ENCODE data around the gene TIAM1.

The TIAM1 gene

GRCh38 chr21:31305888-31306287 is 38.2 kb downstream of the TIAM1 start:
- Histone ChIP-seq H3K18ac (ENCODE audit: low read length) (no peak overlapping the region), H3K79me2 (ENCODE audit: control insufficient read depth, insufficient read depth, low read length, poor library complexity) (no peaks in the 10 kb centered on the region), H2BK120ac (ENCODE audit: insufficient read depth, low read length, poor library complexity) (no peak overlapping the region), H3K9me3 (ENCODE audit: insufficient read depth, low read depth, low read length) (no peaks in the 10 kb centered on the region), H4K8ac (ENCODE audit: low read depth, low read length) (no peak overlapping the region), H2BK5ac (ENCODE audit: low read depth, low read length, poor library complexity) (no peak overlapping the region), H4K91ac (ENCODE audit: low read depth, low read length) (no peak overlapping the region), H3K23ac (ENCODE audit: low read length) (no peak overlapping the region), H3K4me1 (ENCODE audit: control insufficient read depth in 1 of 2, insufficient read depth in 2 of 2, low read length in 2 of 2) (no peaks in the 10 kb centered on the region), H3K36me3 (ENCODE audit: control insufficient read depth in 1 of 2, insufficient read depth in 2 of 2, low read length in 2 of 2) (no peaks in the 10 kb centered on the region), H3K4me3 (ENCODE audit: low read depth, low read length) (no peak overlapping the region), H3K27me3 (ENCODE audit: insufficient read depth, low read length) (no peaks in the 10 kb centered on the region), H3K14ac (ENCODE audit: low read length) (no peak overlapping the region), H2BK12ac (ENCODE audit: low read length) (no peak overlapping the region), H3K4ac (ENCODE audit: low read depth, low read length) (no peak overlapping the region), H3K27ac (ENCODE audit: low read depth, low read length) (no peak overlapping the region), H3K9ac (ENCODE audit: low read length) (no peak overlapping the region), H4K12ac (ENCODE audit: low read depth, low read length) (no peak overlapping the region), H2AK5ac (ENCODE audit: low read length) (no peak overlapping the region), H2AFZ (ENCODE audit: insufficient read depth, low read length, poor library complexity) (no peak overlapping the region), H3K79me1 (ENCODE audit: low read length) (no peaks in the 10 kb centered on the region), H3K4me2 (ENCODE audit: low read length) (no peak overlapping the region)
- WGBS (ENCODE audit: extremely low coverage, insufficient coverage, insufficient read length): no CpG with 5 or more reads among the region's 4 CpGs
- no peak for DNase-seq

DNA sequence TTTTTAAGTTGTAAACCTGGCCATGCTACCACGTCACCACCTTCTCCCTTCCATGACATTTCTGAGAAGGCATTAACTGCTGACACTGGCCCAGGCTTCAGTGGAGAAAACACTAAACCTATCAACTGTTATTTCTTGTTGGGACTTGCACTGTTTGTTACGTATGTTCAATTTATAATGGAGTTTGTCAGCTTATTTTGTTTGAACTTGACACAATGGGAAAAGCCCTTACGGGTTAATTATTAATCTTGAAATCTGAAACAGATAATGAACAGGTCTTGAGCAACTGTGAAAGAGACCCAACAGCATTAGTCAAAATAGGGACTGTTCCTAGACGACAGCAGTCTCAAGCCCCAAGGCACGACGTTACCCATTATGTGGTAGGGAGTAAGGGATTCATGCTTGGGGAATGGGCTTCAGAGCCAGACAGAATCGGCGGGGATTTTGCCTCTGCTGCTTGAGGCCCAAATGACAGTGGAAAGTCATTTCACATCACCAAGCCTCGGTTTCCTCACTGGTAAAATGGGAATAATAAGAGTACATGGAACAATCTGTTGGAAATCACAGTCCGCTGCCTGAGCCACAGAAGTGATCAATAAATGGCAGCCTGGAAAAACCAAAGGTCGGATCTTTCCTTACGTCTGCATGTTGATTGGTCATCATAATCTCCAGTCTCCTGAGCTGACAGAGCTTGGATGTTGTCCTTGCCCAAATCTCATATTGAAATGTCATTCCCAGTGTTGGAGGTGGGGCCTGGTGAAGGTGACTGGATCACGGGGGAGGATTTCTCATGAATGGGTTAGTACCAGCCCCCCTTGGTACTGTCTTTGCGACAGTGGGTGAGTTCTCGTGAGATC is 44.5 kb downstream of the TIAM1 start:
- H2AFZ ChIP-seq (ENCODE audit: insufficient read depth, low read length, poor library complexity): no peak overlapping the region
- H3K4me3 ChIP-seq (ENCODE audit: low read depth, low read length): no peak overlapping the region
- no peak overlapping the region for H4K91ac ChIP-seq (ENCODE audit: low read depth, low read length)
- no peaks in the 10 kb centered on the region for H3K36me3 ChIP-seq (ENCODE audit: control insufficient read depth in 1 of 2, insufficient read depth in 2 of 2, low read length in 2 of 2)
- no peak overlapping the region for H3K4ac ChIP-seq (ENCODE audit: low read depth, low read length)
- H3K9me3 ChIP-seq (ENCODE audit: insufficient read depth, low read depth, low read length): no peaks in the 10 kb centered on the region
- no peak overlapping the region for H3K23ac ChIP-seq (ENCODE audit: low read length)
- no peak overlapping the region for H2BK5ac ChIP-seq (ENCODE audit: low read depth, low read length, poor library complexity)
- no peaks in the 10 kb centered on the region for H3K79me1 ChIP-seq (ENCODE audit: low read length)
- H3K14ac ChIP-seq (ENCODE audit: low read length): no peak overlapping the region
- H3K79me2 ChIP-seq (ENCODE audit: control insufficient read depth, insufficient read depth, low read length, poor library complexity): no peaks in the 10 kb centered on the region
- WGBS (ENCODE audit: extremely low coverage, insufficient coverage, insufficient read length): no CpG with 5 or more reads among the region's 15 CpGs
- no peak overlapping the region for H2BK12ac ChIP-seq (ENCODE audit: low read length)
- H2BK120ac ChIP-seq (ENCODE audit: insufficient read depth, low read length, poor library complexity): no peak overlapping the region
- H4K8ac ChIP-seq (ENCODE audit: low read depth, low read length): no peak overlapping the region
- H4K12ac ChIP-seq (ENCODE audit: low read depth, low read length): no peak overlapping the region
- peaks cover 0 to 6% of the 10 kb centered on the region in 2 experiments for H3K4me1 ChIP-seq (ENCODE audit: control insufficient read depth in 1 of 2, insufficient read depth in 2 of 2, low read length in 2 of 2)
- H3K4me2 ChIP-seq (ENCODE audit: low read length): no peak overlapping the region
- no peak overlapping the region for H3K18ac ChIP-seq (ENCODE audit: low read length)
- H3K27ac ChIP-seq (ENCODE audit: low read depth, low read length): no peak overlapping the region
- H2AK5ac ChIP-seq (ENCODE audit: low read length): no peak overlapping the region
- H3K9ac ChIP-seq (ENCODE audit: low read length): no peak overlapping the region
- no peaks in the 10 kb centered on the region for H3K27me3 ChIP-seq (ENCODE audit: insufficient read depth, low read length)
- no peak for DNase-seq

DNA sequence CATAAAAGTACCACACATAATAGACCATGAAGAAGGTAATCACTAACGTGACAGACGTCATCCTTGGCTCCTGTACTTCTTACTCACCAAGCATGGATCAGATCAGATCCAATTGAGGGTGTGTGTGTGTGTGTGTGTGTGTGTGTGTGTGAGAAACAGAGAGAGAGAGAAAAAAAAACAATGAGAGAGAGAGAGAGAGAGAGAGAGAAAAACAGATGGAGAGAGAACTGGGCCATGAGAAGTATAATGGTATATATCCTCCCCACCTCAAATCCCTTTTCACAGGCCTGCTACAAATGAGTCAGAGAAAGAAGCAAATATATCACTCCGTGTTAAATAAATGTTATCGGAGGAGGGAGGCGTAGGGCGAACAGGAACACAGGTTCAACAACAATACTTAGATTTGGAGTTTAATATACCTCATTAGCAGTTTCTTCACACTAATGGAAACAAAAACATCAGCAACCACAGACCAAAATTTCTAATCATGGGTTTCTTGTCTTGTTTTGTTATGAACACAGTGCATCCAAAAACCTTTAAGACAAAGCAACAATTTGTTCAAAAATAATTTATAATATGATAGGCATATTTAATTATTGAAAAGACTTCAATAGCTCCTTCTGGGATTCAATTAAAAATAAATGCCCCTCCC is 45.3 kb downstream of the TIAM1 start:
- no peak overlapping the region for H3K18ac ChIP-seq (ENCODE audit: low read length)
- no peak overlapping the region for H3K4me3 ChIP-seq (ENCODE audit: low read depth, low read length)
- no peaks in the 10 kb centered on the region for H3K27me3 ChIP-seq (ENCODE audit: insufficient read depth, low read length)
- no peak overlapping the region for H3K4me2 ChIP-seq (ENCODE audit: low read length)
- H2BK5ac ChIP-seq (ENCODE audit: low read depth, low read length, poor library complexity): no peak overlapping the region
- H3K23ac ChIP-seq (ENCODE audit: low read length): no peak overlapping the region
- no peak for DNase-seq
- H4K91ac ChIP-seq (ENCODE audit: low read depth, low read length): no peak overlapping the region
- H2BK12ac ChIP-seq (ENCODE audit: low read length): no peak overlapping the region
- no peak overlapping the region for H3K9ac ChIP-seq (ENCODE audit: low read length)
- H3K36me3 ChIP-seq (ENCODE audit: control insufficient read depth in 1 of 2, insufficient read depth in 2 of 2, low read length in 2 of 2): no peaks in the 10 kb centered on the region
- H3K79me1 ChIP-seq (ENCODE audit: low read length): no peaks in the 10 kb centered on the region
- no peaks in the 10 kb centered on the region for H3K9me3 ChIP-seq (ENCODE audit: insufficient read depth, low read depth, low read length)
- no peak overlapping the region for H2AFZ ChIP-seq (ENCODE audit: insufficient read depth, low read length, poor library complexity)
- H4K12ac ChIP-seq (ENCODE audit: low read depth, low read length): no peak overlapping the region
- H2AK5ac ChIP-seq (ENCODE audit: low read length): no peak overlapping the region
- H2BK120ac ChIP-seq (ENCODE audit: insufficient read depth, low read length, poor library complexity): no peak overlapping the region
- no CpG with 5 or more reads among the region's 6 CpGs for WGBS (ENCODE audit: extremely low coverage, insufficient coverage, insufficient read length)
- H3K27ac ChIP-seq (ENCODE audit: low read depth, low read length): no peak overlapping the region
- no peak overlapping the region for H4K8ac ChIP-seq (ENCODE audit: low read depth, low read length)
- no peak overlapping the region for H3K14ac ChIP-seq (ENCODE audit: low read length)
- no peak overlapping the region for H3K4ac ChIP-seq (ENCODE audit: low read depth, low read length)
- no peaks in the 10 kb centered on the region for H3K79me2 ChIP-seq (ENCODE audit: control insufficient read depth, insufficient read depth, low read length, poor library complexity)
- peaks cover 2 to 10% of the 10 kb centered on the region in 2 experiments for H3K4me1 ChIP-seq (ENCODE audit: control insufficient read depth in 1 of 2, insufficient read depth in 2 of 2, low read length in 2 of 2)

GRCh38 chr21:31297806-31298205 is 46.3 kb downstream of the TIAM1 start:
- WGBS (ENCODE audit: extremely low coverage, insufficient coverage, insufficient read length): no CpG with 5 or more reads among the region's 6 CpGs
- Histone ChIP-seq H3K27ac (ENCODE audit: low read depth, low read length) (no peak overlapping the region), H3K9ac (ENCODE audit: low read length) (no peak overlapping the region), H3K4me1 (ENCODE audit: control insufficient read depth in 1 of 2, insufficient read depth in 2 of 2, low read length in 2 of 2) (peaks cover 2 to 10% of the 10 kb centered on the region in 2 experiments), H3K23ac (ENCODE audit: low read length) (no peak overlapping the region), H3K4ac (ENCODE audit: low read depth, low read length) (no peak overlapping the region), H3K4me3 (ENCODE audit: low read depth, low read length) (no peak overlapping the region), H3K14ac (ENCODE audit: low read length) (no peak overlapping the region), H2BK5ac (ENCODE audit: low read depth, low read length, poor library complexity) (no peak overlapping the region), H3K4me2 (ENCODE audit: low read length) (no peak overlapping the region), H3K27me3 (ENCODE audit: insufficient read depth, low read length) (no peaks in the 10 kb centered on the region), H3K18ac (ENCODE audit: low read length) (no peak overlapping the region), H4K91ac (ENCODE audit: low read depth, low read length) (no peak overlapping the region), H2AFZ (ENCODE audit: insufficient read depth, low read length, poor library complexity) (no peak overlapping the region), H3K79me1 (ENCODE audit: low read length) (no peaks in the 10 kb centered on the region), H2BK120ac (ENCODE audit: insufficient read depth, low read length, poor library complexity) (no peak overlapping the region), H2BK12ac (ENCODE audit: low read length) (no peak overlapping the region), H4K12ac (ENCODE audit: low read depth, low read length) (no peak overlapping the region), H3K36me3 (ENCODE audit: control insufficient read depth in 1 of 2, insufficient read depth in 2 of 2, low read length in 2 of 2) (no peaks in the 10 kb centered on the region), H3K79me2 (ENCODE audit: control insufficient read depth, insufficient read depth, low read length, poor library complexity) (no peaks in the 10 kb centered on the region), H2AK5ac (ENCODE audit: low read length) (no peak overlapping the region), H3K9me3 (ENCODE audit: insufficient read depth, low read depth, low read length) (no peaks in the 10 kb centered on the region), H4K8ac (ENCODE audit: low read depth, low read length) (no peak overlapping the region)
- DNase-seq: no peak

Measured in trophoblast cell (in vitro differentiated cells and primary cell).